Measurements from ENCODE around the gene MYLK. TPM values are rescaled to one million over a fixed set of nuclear protein-coding genes. Genes with fewer than 3 reads are reported as not detected.
"Not testable (repeated sequence)": the region's sequence is repeated elsewhere in the genome, so short reads cannot be mapped to it uniquely, and the experiment has no call there.

Gene MYLK
- total RNA-seq, 4 donors from 2014 or later = 9.7 to 92.8 (median 32.5) TPM

DNA sequence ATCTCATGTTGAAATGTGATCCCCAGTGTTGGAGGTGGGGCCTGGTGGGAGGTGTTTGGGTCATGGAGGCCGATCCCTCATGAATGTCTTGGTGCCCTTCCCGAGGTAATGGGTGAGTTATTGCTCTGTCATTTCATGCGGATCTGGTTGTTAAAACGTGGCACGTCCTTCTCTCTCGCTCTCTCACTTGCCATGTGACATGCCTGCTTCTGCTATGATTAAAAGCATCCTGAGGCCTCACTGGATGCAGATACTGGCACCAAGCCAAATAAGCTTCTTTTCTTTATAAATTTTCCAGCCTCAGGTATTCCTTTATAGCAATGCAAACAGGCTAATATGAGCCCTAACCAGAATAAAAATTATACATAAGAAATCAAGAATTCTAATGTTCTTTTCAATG is 267.5 kb downstream of the MYLK start:
- WGBS, 2 donors = 88 to 94% methylated on average over 6 of the region's 6 CpGs
- H3K4me3 ChIP-seq (ENCODE audit: low read depth, poor library complexity, severe bottlenecking) = no peak overlapping the region
- no peak for DNase-seq (ENCODE audit: low spot score in 2 of 2)
- TF ChIP-seq, protein P1, sequence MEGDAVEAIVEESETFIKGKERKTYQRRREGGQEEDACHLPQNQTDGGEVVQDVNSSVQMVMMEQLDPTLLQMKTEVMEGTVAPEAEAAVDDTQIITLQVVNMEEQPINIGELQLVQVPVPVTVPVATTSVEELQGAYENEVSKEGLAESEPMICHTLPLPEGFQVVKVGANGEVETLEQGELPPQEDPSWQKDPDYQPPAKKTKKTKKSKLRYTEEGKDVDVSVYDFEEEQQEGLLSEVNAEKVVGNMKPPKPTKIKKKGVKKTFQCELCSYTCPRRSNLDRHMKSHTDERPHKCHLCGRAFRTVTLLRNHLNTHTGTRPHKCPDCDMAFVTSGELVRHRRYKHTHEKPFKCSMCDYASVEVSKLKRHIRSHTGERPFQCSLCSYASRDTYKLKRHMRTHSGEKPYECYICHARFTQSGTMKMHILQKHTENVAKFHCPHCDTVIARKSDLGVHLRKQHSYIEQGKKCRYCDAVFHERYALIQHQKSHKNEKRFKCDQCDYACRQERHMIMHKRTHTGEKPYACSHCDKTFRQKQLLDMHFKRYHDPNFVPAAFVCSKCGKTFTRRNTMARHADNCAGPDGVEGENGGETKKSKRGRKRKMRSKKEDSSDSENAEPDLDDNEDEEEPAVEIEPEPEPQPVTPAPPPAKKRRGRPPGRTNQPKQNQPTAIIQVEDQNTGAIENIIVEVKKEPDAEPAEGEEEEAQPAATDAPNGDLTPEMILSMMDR (IDR thresholded peaks at IDR 0.05) = no peak
- no peak for TF ChIP-seq POLR2A (IDR thresholded peaks at IDR 0.05)
- intact Hi-C loops (cut with DNase I; ENCODE audit: low total_unique reads) = no loop called here

DNA sequence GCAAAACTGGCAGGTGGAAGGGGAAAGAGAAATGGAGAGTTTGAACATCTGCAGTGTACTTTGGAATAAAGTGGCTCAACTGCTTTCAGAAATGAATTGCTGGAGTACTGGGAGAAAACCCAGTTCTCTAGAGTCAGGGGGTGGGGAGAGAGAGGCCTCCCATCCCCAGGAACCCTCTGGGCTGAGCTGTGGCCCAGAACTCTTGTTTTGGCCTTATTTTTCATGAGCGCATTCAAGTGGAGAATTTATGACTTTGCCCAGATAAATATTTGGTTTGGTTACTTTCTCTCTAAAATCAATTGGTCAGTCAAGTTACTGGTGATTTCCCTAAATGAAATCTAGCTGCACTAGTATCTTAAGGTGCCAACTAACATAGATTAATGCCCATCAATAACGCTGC is 270.6 kb downstream of the MYLK start:
- intact Hi-C loops (cut with DNase I; ENCODE audit: low total_unique reads) = no loop called here
- no peak overlapping the region for H3K4me3 ChIP-seq (ENCODE audit: low read depth, poor library complexity, severe bottlenecking)
- 89 to 90% methylated on average over 2 of the region's 2 CpGs for WGBS, 2 donors
- no peak for DNase-seq (ENCODE audit: low spot score in 2 of 2)
- no peak for TF ChIP-seq POLR2A (IDR thresholded peaks at IDR 0.05)
- TF ChIP-seq, protein P1 (IDR thresholded peaks at IDR 0.05) = no peak

DNA sequence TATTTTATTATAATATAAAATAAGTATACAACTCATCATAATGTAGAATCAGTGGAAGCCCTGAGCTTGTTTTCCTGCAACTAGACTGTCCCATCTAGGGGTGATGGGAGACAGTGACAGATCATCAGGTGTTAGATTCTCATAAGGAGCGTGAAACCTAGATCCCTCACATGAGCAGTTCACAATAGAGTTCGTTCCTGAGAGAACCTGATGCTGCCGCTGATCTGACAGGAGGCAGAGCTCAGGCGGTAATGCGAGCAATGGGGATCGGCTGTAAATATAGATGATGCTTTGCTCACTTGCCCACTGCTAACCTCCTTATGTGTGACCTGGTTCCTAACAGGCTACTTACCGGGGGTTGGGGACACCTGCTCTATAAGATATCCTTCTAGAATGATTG is 272.5 kb downstream of the MYLK start:
- WGBS, 2 donors = 93 to 97% methylated on average over 7 of the region's 7 CpGs
- intact Hi-C loops (cut with DNase I; ENCODE audit: low total_unique reads); H3K4me3 ChIP-seq (ENCODE audit: low read depth, poor library complexity, severe bottlenecking); DNase-seq (ENCODE audit: low spot score in 2 of 2): not testable (repeated sequence)

DNA sequence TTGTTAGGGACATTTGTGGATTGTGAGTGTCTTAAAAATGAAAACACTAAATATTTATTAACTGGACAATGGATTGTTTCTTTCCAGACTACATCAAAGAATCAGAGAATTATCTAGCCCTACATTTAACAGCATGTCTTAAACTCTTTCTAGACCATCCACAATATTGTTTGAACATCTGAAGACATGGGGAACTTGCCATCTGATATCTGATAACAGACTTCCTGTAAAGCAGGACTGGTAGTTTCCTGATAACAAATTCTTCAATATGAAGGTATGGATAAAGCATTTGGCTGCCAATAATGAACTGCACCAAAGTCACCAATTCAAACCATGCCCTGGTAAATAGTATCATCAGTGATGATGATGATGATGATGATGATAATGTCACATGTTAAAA is 273.1 kb downstream of the MYLK start:
- DNase-seq (ENCODE audit: low spot score in 2 of 2) = no peak
- no peak for TF ChIP-seq POLR2A (IDR thresholded peaks at IDR 0.05)
- TF ChIP-seq, protein P1 (IDR thresholded peaks at IDR 0.05) = no peak
- intact Hi-C loops (cut with DNase I; ENCODE audit: low total_unique reads) = no loop called here
- H3K4me3 ChIP-seq (ENCODE audit: low read depth, poor library complexity, severe bottlenecking) = no peak overlapping the region

DNA sequence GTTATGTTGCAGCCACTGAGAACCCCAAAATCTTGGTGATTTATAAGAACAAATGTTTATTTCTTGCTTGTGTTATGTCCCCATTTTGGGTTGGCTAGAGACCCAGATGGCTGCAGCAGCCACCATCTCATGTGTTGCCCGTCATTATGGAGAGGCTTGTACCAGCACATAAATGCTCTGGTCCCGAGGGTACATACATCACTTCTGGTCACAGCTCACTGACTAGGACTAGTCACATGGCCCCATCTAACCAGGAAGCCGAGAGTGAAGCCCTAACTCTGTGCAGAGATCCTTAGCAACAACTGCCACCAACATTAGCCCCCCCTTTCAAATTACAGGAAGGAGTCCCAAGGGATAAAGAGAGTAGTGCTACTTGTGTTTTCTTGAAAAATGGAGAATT is 273.8 kb downstream of the MYLK start:
- TF ChIP-seq, protein P1 (IDR thresholded peaks at IDR 0.05) = no peak
- no peak for TF ChIP-seq POLR2A (IDR thresholded peaks at IDR 0.05)
- intact Hi-C loops (cut with DNase I; ENCODE audit: low total_unique reads) = no loop called here
- 80 to 81% methylated on average over 3 of the region's 3 CpGs for WGBS, 2 donors

DNA sequence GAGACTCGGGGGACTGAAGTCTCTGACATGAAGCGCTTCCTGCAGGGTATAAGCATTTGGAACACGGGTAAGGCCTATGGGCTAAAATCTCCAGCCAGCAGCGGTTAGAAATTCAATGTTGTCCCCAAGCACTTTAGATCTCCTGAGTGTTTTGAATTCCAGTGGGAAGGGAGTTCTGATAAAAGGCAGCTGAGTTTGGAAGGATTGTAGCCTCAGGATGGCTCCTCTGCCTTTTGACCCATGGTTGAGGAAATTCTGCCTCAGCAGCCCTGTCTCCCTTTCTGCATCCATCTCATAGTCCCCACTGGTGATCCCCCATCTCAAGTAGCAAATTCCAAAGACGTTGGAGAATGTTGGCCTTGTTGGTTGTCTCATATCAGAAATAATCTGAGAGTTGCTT is 275.1 kb downstream of the MYLK start:
- 76 to 90% methylated on average over 5 of the region's 5 CpGs for WGBS, 2 donors
- intact Hi-C loops (cut with DNase I; ENCODE audit: low total_unique reads) = no loop called here
- no peak for TF ChIP-seq POLR2A (IDR thresholded peaks at IDR 0.05)
- TF ChIP-seq, protein P1 (IDR thresholded peaks at IDR 0.05) = no peak
- H3K4me3 ChIP-seq (ENCODE audit: low read depth, poor library complexity, severe bottlenecking) = no peak overlapping the region
- no peak for DNase-seq (ENCODE audit: low spot score in 2 of 2)

More for the DNA sequence above, 273.8 kb downstream of the MYLK start:
- DNase-seq (ENCODE audit: low spot score in 2 of 2) = no peak
- H3K4me3 ChIP-seq (ENCODE audit: low read depth, poor library complexity, severe bottlenecking) = no peak overlapping the region

Data from lower leg skin (tissue), 4 donors.